Posterior vena cava (tissue), 2 donors: ENCODE data around the gene ST8SIA6. TPM values are rescaled to one million over a fixed set of nuclear protein-coding genes. Genes with fewer than 3 reads are reported as not detected.
"Not testable (repeated sequence)": the region's sequence is repeated elsewhere in the genome, so short reads cannot be mapped to it uniquely, and the experiment has no call there.

Experiments
- DNase-seq: peaks from one replicate; pipeline ENCODE4 v3.0.0-alpha.2; 2020; ENCODE audit warnings: low spot score
- intact Hi-C, 2 donors: fragments of 100-400 bp; cut with DNase I; formaldehyde crosslinking; loops; one replicate each; pipeline versions ENCODE4 v1.14.1 to v1.14.2; 2022 to 2023
- total RNA-seq, 2 donors: library from RNA; stranded (reverse); fragmentation: NEBNext Ultra II Directional; extraction: Animal tissue kit (Norgen Biotek cat#: 25700); gene quantifications; one replicate each; pipeline ENCODE4 v1.2.1, GENCODE V29; 2021
- donor health status: DM: yes; HTN: yes; CAD: no.
- donor health status: DM: yes; HTN: yes; CAD: no.

The ST8SIA6 gene
- total RNA-seq, 2 donors from 2014 or later, result 3.1 to 4.5 TPM

- intact Hi-C loops, result no loop called here
Observed at GRCh38 chr10:17358461-17358860, 95.9 kb downstream of the ST8SIA6 start.

GRCh38 chr10:17357781-17358180, 96.6 kb downstream of the ST8SIA6 start:
- intact Hi-C loops, result no loop called here
- no peak for DNase-seq

More at GRCh38 chr10:17358461-17358860, 95.9 kb downstream of the ST8SIA6 start:
- DNase-seq, result no peak

GRCh38 chr10:17356820-17357219, 97.6 kb downstream of the ST8SIA6 start:
- intact Hi-C loops, result no loop called here
- DNase-seq, result no peak

- intact Hi-C loops, result no loop called here
- no peak for DNase-seq
Observed at GRCh38 chr10:17354781-17355180, 99.6 kb downstream of the ST8SIA6 start.

GRCh38 chr10:17353568-17354300, 100.7 kb downstream of the ST8SIA6 start:
- intact Hi-C loops, result no loop called here

GRCh38 chr10:17352583-17352982, 101.8 kb downstream of the ST8SIA6 start:
- intact Hi-C loops, result no loop called here
- no peak for DNase-seq

More at GRCh38 chr10:17353568-17354300, 100.7 kb downstream of the ST8SIA6 start:
- no peak for DNase-seq

GRCh38 chr10:17351506-17351905, 102.9 kb downstream of the ST8SIA6 start:
- intact Hi-C loops, result no loop called here
- DNase-seq, result no peak

- intact Hi-C loops, result no loop called here
- DNase-seq, result no peak
Observed at GRCh38 chr10:17349717-17350116, 104.7 kb downstream of the ST8SIA6 start.

- peak; percentile 87 for DNase-seq
- intact Hi-C loops, result no loop called here
Observed at GRCh38 chr10:17348501-17349349, 105.7 kb downstream of the ST8SIA6 start.

GRCh38 chr10:17348011-17348500, 106.3 kb downstream of the ST8SIA6 start:
- DNase-seq, result no peak
- intact Hi-C loops, result no loop called here

- no peak for DNase-seq
- intact Hi-C loops, result loop anchor here in 1 of 2 donors (5.0 kb wide), 1 partner anchor 403 kb away; no protein-coding TSS in a partner anchor
Observed at GRCh38 chr10:17344206-17344605, 110.2 kb downstream of the ST8SIA6 start.

GRCh38 chr10:17343118-17343517, 111.3 kb downstream of the ST8SIA6 start:
- intact Hi-C loops, result loop anchor here in 1 of 2 donors (5.0 kb wide), 1 partner anchor 404 kb away; no protein-coding TSS in a partner anchor
- no peak for DNase-seq

GRCh38 chr10:17340144-17340829, 114.1 kb downstream of the ST8SIA6 start:
- no peak for DNase-seq
- intact Hi-C loops, result loop anchor here in 1 of 2 donors (5.0 kb wide), 1 partner anchor 407 kb away; no protein-coding TSS in a partner anchor

- intact Hi-C loops, result no loop called here
- no peak for DNase-seq
Observed at GRCh38 chr10:17335065-17335464, 119.3 kb downstream of the ST8SIA6 start.

- intact Hi-C loops, result no loop called here
Observed at GRCh38 chr10:17330501-17330900, 123.9 kb downstream of the ST8SIA6 start.

GRCh38 chr10:17326377-17326776, 128.0 kb downstream of the ST8SIA6 start:
- no peak for DNase-seq
- intact Hi-C loops, result no loop called here

More at GRCh38 chr10:17330501-17330900, 123.9 kb downstream of the ST8SIA6 start:
- no peak for DNase-seq

GRCh38 chr10:17321957-17322356, 132.4 kb downstream of the ST8SIA6 start:
- DNase-seq, intact Hi-C loops: not testable (repeated sequence)

GRCh38 chr10:17316488-17317170, 137.8 kb downstream of the ST8SIA6 start:
- intact Hi-C loops, result no loop called here
- DNase-seq, result no peak

GRCh38 chr10:17309435-17309834, 145.0 kb downstream of the ST8SIA6 start:
- no peak for DNase-seq
- intact Hi-C loops, result no loop called here
